Epithelial cell of esophagus (primary cell): ENCODE results near the gene ASTN2.
A peak's percentile ranks its signal among the peaks of the same experiment; 100 is the strongest.

Experiments used
- DNase-seq: peaks from one replicate; pipeline ENCODE4 v3.0.0; 2010; ENCODE audit warnings: low read depth
- H3K4me3 ChIP-seq: 2 replicates; pipeline ENCODE4 v1.5.1; 2011; ENCODE audit warnings: mild to moderate bottlenecking, low read length, control low read depth
- CTCF ChIP-seq: IDR thresholded peaks from 2 replicates; pipeline ENCODE4 v1.5.1; 2011; ENCODE audit warnings: low read depth, mild to moderate bottlenecking, low read length, control low read depth, inconsistent platforms; ENCODE audit not compliant: insufficient read depth; ENCODE audit errors: missing control alignments

ASTN2 gene

DNA sequence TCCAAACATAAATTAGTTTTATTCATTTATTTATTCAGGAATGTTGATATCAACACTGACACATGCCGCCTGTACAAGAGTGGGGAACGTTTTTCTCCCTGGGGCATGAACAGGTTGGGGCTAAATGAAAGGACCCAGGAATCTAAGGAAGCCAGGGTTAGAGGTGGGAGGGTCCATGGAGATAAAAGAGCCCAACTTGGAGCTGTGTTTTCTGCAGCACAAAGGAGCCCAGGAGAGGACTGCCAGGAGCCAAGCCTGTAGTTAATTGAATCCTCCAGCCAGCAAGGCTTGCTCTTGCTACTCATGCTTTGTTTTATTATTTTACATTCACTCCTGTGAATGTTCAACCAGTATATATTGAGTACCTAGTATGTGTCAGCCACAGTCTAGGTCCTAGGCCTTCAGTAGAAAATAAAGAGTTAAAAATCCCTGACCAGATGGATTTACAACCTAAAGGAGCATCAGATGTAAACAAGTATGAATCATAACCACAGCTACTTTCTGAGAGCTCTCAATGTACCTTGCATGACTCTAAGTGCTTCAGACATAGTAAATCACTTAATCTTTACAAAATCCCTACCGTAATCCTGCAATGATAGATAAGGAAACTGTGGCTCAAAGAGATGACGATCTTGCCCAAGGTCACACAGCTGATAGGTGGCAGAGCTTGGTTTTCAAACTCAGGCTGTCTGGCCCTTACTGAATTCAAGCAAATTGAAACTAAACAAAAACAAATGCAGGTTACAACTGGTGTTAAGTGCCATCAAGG lies 69.8 kb downstream of the ASTN2 start:
- H3K4me3 ChIP-seq = no peak overlapping the region
- DNase-seq = no peak
- TF ChIP-seq CTCF = no peak

DNA sequence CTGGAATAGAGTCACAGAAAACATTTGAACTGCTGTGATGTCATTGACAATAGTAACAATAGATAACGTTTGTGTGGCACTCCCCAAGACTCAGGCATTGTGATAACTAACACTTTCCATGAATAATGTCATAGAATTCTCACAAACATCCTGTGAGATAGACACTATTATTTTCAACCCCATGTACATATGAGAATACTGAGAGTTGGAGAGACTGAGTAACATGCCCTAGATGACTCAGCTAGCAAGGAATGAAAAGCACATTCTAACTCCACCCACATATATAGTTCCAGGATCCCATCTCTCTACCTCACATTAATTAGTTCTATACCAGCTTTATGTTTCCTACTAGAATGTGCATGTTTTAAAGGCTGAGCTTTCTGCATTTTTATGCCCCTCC lies 71.4 kb downstream of the ASTN2 start:
- no peak for TF ChIP-seq CTCF
- H3K4me3 ChIP-seq = no peak overlapping the region
- DNase-seq = peak; percentile 12

DNA sequence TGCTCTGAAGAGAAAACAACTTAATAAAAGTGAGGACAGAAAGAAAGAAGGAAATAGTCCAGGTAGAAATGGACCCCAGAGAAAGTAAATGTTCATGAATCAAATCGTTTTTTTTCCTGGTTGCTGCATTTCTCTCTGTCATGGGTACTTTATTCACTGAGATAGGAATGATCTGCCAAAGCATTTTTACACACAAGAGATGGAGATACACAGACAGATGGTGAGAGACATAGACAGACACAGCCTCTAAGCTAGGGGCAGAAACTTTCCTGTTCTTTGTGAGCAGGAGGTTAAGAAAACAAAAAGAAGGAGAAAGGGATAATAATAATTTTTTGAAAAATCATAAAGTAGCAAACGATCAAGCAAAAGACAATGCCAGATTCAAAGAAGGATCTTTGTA lies 73.7 kb downstream of the ASTN2 start:
- H3K4me3 ChIP-seq = no peak overlapping the region
- no peak for DNase-seq
- no peak for TF ChIP-seq CTCF

DNA sequence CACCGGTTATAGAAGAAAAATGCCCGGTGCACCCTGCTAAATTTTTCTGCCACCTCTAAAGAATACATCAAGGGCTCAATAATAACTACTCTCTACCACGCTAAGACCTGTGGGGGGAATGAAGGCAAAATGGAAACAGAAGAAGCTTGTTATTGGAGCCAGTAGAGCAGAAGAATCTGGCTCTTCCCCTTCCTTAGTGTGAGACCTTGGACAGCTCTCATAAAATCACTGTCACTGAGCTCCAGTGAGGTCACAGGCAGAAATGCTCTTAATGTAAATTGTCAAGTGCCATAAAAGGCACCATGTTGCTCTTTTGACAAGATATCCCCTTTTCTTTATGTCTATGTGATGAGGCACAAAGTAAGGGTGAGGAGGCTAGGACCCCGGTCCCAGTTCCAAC lies 74.4 kb downstream of the ASTN2 start:
- DNase-seq = no peak
- TF ChIP-seq CTCF = no peak
- no peak overlapping the region for H3K4me3 ChIP-seq

DNA sequence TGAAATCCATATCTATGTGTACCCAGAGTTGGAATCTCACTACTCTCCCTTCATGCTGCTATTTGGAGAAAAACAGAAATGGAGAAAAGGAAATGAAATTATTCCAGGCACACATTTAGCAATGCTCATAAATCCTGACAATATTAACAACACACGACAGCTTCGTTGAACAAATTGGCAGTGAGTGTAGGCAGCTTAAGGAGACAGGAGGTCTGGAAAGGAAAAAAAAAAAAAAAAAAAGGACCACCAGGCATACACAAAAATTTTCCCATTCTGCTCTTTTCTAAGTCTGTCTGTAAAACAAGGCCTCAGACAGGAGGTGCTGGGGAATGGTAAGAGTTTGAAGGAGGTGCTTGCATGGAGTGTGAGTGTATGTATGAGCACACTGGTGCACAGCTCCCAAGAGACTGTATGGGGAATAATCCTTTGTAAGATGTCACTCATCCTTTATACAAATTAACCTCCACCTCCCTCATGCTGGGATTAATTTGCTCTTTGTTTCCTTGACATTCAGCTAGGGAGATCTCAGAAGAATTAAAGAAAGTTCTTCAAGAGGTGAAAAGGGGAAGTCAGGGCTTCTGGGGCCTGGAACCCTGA lies 78.9 kb downstream of the ASTN2 start:
- no peak for TF ChIP-seq CTCF
- no peak overlapping the region for H3K4me3 ChIP-seq
- DNase-seq = no peak

DNA sequence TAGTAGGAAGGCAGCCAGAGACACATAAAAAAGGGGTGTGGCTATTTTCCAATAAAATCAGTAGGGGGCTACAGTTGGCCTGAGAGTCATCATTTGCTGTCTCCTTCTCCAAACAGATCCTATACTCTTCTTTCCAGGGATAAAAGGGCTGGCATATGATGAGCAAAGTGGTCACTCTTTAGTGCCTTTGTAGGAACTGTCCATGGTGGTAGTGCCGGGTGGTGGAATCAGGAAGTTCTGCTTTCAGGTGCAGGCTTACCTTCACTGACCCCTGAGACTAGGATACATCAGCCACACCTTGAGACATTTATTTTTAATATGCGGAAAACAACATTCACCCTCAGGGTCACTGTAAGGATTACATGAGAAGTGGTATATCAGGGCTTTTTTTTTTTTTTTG lies 80.8 kb downstream of the ASTN2 start:
- H3K4me3 ChIP-seq = no peak overlapping the region
- DNase-seq = no peak
- no peak for TF ChIP-seq CTCF

DNA sequence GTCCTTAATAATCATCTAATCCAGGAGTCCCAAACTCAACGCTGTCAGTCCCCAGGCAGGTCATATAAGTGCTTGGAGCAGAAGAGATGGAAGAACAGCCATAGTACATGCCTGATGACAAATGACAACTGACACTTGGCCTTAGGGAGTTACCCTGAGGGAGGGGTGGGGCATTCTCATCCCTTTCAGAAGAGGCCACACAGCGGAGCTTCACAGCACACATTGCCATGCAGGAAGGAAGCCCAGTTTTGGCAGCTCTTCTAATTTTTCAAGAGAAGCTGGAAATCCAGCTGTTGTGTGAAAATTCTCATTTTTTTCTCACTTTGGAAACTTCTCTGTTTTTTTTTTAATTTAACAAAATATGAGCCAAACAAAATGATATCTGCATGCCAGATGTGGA lies 89.0 kb downstream of the ASTN2 start:
- H3K4me3 ChIP-seq = no peak overlapping the region
- TF ChIP-seq CTCF = no peak
- no peak for DNase-seq
